PC-9 (cell line): ENCODE results near the gene CIBAR2.

ENCODE experiments used
- EZH2 ChIP-seq: fragments of 200-600 bp; sonication (generic); IDR thresholded peaks from 2 replicates; pipeline ENCODE4 v1.8.0; 2017; ENCODE audit warnings: antibody characterized with exemption, low read depth
- TF ChIP-seq, protein P1 (sequence below): fragments of 200-600 bp; sonication (generic); conservative IDR thresholded peaks from 2 replicates; pipeline ENCODE4 v1.6.1; 2017; ENCODE audit warnings: mixed run types, antibody characterized with exemption, mild to moderate bottlenecking, moderate library complexity

DNA sequence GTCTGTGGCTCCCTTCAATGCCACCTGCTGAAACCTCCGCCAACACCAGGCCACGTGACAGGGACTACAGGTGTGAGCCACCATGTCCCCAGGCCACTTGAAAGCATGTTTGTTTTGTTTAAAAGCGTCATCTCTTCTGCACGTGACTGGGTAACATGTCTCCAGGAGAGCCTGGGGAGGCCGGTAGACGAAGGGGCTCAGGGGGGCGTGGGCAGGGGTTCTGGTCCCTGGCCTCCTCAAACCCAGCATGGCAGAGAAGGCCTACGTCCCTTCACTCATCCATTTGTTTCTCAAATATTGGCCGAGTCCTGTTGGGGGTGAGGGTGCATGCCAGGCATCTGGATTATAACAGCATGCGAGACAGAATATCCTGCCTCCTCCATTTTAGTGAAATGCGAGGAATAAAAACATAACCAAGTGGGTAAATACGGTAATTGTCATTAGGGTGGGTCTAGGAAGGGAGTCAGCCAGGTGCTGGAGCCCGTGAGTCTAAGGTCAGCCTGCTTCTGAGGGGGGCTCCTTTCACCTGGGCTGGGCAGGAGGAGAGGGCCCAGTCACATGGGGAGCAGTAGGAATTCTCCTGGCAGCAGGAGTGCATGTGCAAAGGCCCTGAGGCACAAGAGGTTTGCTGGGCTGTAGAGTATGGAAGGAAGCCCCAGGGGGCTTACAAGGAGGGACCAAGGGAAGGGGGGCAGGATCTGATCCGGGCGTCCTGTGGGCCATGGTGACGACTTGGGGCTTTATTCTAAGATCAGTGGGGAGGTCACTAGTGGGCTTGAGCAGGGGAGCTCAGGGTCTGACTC is 26.8 kb upstream of the CIBAR2 start:
- TF ChIP-seq, protein P1, sequence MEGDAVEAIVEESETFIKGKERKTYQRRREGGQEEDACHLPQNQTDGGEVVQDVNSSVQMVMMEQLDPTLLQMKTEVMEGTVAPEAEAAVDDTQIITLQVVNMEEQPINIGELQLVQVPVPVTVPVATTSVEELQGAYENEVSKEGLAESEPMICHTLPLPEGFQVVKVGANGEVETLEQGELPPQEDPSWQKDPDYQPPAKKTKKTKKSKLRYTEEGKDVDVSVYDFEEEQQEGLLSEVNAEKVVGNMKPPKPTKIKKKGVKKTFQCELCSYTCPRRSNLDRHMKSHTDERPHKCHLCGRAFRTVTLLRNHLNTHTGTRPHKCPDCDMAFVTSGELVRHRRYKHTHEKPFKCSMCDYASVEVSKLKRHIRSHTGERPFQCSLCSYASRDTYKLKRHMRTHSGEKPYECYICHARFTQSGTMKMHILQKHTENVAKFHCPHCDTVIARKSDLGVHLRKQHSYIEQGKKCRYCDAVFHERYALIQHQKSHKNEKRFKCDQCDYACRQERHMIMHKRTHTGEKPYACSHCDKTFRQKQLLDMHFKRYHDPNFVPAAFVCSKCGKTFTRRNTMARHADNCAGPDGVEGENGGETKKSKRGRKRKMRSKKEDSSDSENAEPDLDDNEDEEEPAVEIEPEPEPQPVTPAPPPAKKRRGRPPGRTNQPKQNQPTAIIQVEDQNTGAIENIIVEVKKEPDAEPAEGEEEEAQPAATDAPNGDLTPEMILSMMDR: no peak
- no peak for TF ChIP-seq EZH2
